Brain microvascular endothelial cell (primary cell): ENCODE data around the gene FAH.

Experiments used
- DNase-seq: peaks from one replicate; pipeline ENCODE4 v3.0.0-alpha.2; 2020
- H3K27ac ChIP-seq: fragments of 250-450 bp; sonication (Bioruptor Pico); 2 replicates; pipeline ENCODE4 v1.5.1; 2020; ENCODE audit warnings: mild to moderate bottlenecking, moderate library complexity
- H3K27me3 ChIP-seq: fragments of 250-450 bp; sonication (Bioruptor Pico); replicated peaks from 2 replicates; pipeline ENCODE4 v1.5.1; 2020; ENCODE audit warnings: mild to moderate bottlenecking
- H3K36me3 ChIP-seq: fragments of 250-450 bp; sonication (Bioruptor Pico); replicated peaks from 2 replicates; pipeline ENCODE4 v1.5.1; 2020; ENCODE audit warnings: mild to moderate bottlenecking
- H3K4me3 ChIP-seq: 2 replicates; pipeline ENCODE4 v1.5.1; 2011; ENCODE audit warnings: low read depth, mild to moderate bottlenecking, control low read depth, low read length, moderate library complexity
- CTCF ChIP-seq: IDR thresholded peaks from 2 replicates; pipeline ENCODE4 v1.5.1; 2011; ENCODE audit warnings: low read depth, mild to moderate bottlenecking, moderate library complexity, low read length, control low read depth, inconsistent platforms; ENCODE audit errors: missing control alignments
- in situ Hi-C: cut with HindIII; loops from 2 replicates; pipeline ENCODE4 v1.10.0; 2017; ENCODE audit warnings: low sequenced_read_pairs, low pct_ligation_motif_present

FAH gene

GRCh38 chr15:80169768-80170357 is 17.1 kb downstream of the FAH start:
- H3K27ac ChIP-seq, result no peak overlapping the region
- no peak overlapping the region for H3K4me3 ChIP-seq
- no peak for DNase-seq
- in situ Hi-C loops, result loop anchor here (25.0 kb wide), 1 partner anchor 283 kb away; the partner anchor contains the start of gene MTHFS
- H3K27me3 ChIP-seq, result no peaks in the 10 kb centered on the region
- H3K36me3 ChIP-seq, result peaks cover 2% of the 10 kb centered on the region
- TF ChIP-seq CTCF, result no peak

DNA sequence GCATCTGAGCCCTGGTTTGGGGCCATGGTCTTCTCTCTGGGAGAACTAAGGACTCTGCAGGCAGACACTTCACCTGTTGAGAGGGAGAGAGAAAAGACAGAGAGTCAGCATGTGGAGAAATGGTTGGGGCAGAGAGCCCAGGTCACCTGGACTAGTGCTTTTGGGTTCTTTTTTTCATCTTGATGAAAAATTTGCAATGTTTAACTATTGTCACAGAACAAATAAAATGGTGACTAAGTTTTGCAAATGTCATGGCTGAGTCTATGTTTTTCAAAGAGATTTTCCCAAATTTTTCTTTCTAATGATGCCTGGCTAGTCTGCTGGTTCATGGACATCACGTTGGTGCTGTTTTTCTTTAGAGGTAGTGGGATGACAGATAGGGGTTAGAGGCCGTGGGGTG is 17.8 kb downstream of the FAH start:
- no peak overlapping the region for H3K27ac ChIP-seq
- peaks cover 2% of the 10 kb centered on the region for H3K36me3 ChIP-seq
- no peak for TF ChIP-seq CTCF
- no peaks in the 10 kb centered on the region for H3K27me3 ChIP-seq
- no peak overlapping the region for H3K4me3 ChIP-seq
- no peak for DNase-seq
- in situ Hi-C loops, result loop anchor here (25.0 kb wide), 1 partner anchor 283 kb away; the partner anchor contains the start of gene MTHFS

DNA sequence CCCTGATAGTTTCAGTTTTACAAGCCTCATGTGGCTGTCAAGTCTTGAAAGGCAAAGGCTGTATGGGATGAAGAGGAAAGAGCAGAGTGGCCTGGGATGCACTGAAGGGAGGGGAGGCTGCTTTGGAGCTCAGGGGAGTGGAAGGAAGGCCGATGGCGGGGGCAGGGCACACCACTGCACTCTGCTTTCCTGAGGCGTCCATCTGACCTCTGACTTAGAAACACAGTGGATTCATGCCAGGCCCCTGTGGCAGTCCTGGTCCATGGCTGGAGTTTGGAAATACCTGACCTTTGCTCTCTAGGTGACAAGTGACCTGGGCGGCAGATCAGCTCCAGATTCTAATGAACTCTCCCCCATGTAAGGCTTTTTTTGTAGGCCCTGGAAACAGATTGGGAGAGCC is 19.0 kb downstream of the FAH start:
- H3K36me3 ChIP-seq, result peaks cover 2% of the 10 kb centered on the region
- H3K27me3 ChIP-seq, result no peaks in the 10 kb centered on the region
- no peak overlapping the region for H3K27ac ChIP-seq
- in situ Hi-C loops, result loop anchor here (25.0 kb wide), 1 partner anchor 284 kb away; the partner anchor contains the start of gene MTHFS
- DNase-seq, result no peak
- H3K4me3 ChIP-seq, result no peak overlapping the region
- no peak for TF ChIP-seq CTCF

GRCh38 chr15:80172401-80172800 is 19.6 kb downstream of the FAH start:
- Histone ChIP-seq H3K4me3 (no peak overlapping the region), H3K27me3 (no peaks in the 10 kb centered on the region), H3K27ac (no peak overlapping the region), H3K36me3 (peaks cover 2% of the 10 kb centered on the region)
- in situ Hi-C loops, result loop anchor here (25.0 kb wide), 1 partner anchor 285 kb away; the partner anchor contains the start of gene MTHFS
- DNase-seq, result no peak
- TF ChIP-seq CTCF, result no peak

GRCh38 chr15:80173022-80173759 is 20.4 kb downstream of the FAH start:
- in situ Hi-C loops, result loop anchor here (25.0 kb wide), 1 partner anchor 286 kb away; the partner anchor contains the start of gene MTHFS
- DNase-seq, result peak; percentile 50
- peaks cover 2% of the 10 kb centered on the region for H3K36me3 ChIP-seq
- H3K4me3 ChIP-seq, result no peak overlapping the region
- H3K27ac ChIP-seq, result no peak overlapping the region
- H3K27me3 ChIP-seq, result no peaks in the 10 kb centered on the region
- peak; percentile 85 for TF ChIP-seq CTCF
